ENCODE measurements around the gene HEATR1.

HEATR1 gene

DNA sequence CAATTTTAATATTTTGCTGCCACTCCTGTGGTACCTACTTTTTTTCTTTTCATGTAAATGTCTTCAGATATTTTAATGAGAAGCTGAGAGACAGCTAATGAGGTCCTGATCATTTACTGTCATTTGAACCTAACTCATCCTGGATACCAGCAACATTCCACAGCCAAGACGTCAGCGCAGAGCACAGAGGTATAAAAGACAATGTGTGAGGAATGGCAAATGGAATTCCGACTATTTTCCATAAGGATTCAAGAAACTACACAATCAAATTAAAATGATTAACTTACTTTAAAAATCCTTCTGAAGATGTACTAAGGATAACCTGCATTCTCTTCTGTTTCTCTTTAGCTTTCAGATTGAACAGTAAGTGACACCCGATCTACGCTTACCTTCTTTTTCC is 38.8 kb downstream of the HEATR1 start:
- no peak overlapping the region for H3K4me3 ChIP-seq (ENCODE audit: control insufficient read depth, low read depth, low read length)
- no peak for DNase-seq (ENCODE audit: low read depth)
- TF ChIP-seq, protein P1, sequence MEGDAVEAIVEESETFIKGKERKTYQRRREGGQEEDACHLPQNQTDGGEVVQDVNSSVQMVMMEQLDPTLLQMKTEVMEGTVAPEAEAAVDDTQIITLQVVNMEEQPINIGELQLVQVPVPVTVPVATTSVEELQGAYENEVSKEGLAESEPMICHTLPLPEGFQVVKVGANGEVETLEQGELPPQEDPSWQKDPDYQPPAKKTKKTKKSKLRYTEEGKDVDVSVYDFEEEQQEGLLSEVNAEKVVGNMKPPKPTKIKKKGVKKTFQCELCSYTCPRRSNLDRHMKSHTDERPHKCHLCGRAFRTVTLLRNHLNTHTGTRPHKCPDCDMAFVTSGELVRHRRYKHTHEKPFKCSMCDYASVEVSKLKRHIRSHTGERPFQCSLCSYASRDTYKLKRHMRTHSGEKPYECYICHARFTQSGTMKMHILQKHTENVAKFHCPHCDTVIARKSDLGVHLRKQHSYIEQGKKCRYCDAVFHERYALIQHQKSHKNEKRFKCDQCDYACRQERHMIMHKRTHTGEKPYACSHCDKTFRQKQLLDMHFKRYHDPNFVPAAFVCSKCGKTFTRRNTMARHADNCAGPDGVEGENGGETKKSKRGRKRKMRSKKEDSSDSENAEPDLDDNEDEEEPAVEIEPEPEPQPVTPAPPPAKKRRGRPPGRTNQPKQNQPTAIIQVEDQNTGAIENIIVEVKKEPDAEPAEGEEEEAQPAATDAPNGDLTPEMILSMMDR (IDR thresholded peaks at IDR 0.05; ENCODE audit: control insufficient read depth, insufficient read depth, low read depth, low read length, missing control alignments), result no peak

DNA sequence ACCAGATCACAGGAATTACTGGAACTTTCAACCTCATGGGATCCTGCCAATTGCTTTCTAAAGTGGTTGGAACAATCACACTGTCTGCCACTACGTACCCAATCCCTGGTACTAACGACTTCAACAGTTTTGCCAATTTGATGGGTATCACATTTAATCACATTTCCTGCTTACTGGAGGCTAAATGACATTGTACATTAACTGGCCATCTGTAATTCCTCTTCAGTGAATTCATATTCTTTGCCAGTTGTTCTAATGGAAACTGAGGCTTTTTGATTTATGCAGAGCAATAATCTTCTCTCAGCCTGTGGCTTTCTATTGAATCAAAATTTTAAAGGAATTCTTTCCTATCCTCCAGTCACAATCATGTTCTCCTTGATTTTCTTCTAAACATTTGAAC is 42.3 kb downstream of the HEATR1 start:
- H3K4me3 ChIP-seq (ENCODE audit: control insufficient read depth, low read depth, low read length), result no peak overlapping the region
- TF ChIP-seq, protein P1 (IDR thresholded peaks at IDR 0.05; ENCODE audit: control insufficient read depth, insufficient read depth, low read depth, low read length, missing control alignments), result no peak
- DNase-seq (ENCODE audit: low read depth), result no peak

DNA sequence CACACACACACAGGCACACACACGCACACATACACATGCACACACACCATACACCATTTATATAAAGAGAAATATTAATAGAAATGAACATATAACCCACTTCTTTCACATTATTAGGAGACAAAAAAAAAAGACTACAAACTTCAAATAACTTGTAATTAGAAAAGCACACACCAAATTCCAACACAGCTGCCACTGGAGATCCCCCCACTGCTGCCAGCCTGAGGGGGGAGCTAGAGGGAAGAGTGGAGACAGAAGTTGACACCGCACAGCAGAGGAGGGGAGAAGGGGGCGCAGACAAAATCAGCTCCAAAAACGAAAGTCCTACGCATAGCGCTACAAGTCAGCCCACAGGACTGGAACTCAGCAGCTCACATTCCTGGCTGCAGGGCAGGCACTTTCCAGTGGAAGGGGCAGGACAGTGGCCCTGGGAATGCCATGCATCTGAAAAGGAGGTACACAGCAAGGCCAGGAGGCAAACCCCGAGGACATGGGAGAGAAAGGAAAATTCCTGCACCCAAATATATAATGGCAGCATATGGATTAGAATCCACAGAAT is 44.0 kb downstream of the HEATR1 start:
- TF ChIP-seq, protein P1 (IDR thresholded peaks at IDR 0.05; ENCODE audit: control insufficient read depth, insufficient read depth, low read depth, low read length, missing control alignments), result no peak
- DNase-seq (ENCODE audit: low read depth), result no peak
- H3K4me3 ChIP-seq (ENCODE audit: control insufficient read depth, low read depth, low read length), result no peak overlapping the region

DNA sequence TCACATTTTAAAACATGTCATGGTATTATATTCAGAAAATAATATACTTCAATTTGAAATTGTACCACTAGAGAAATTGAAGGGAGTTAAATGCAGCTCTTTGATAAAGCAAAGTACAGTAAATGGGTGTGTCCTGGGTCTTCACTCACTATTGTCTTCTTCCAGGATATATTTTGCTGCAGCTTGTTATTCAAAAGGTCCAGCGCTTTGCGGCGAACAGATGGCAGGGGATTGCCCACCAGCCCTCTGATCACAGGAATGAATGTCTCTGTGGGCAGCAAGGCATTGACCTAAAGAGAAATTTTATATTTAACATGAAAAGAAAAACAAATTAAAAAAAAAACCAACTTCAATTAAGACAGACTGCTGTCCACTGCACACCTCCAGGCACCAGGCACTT is 45.5 kb downstream of the HEATR1 start:
- no peak for DNase-seq (ENCODE audit: low read depth)
- TF ChIP-seq, protein P1 (IDR thresholded peaks at IDR 0.05; ENCODE audit: control insufficient read depth, insufficient read depth, low read depth, low read length, missing control alignments), result no peak
- H3K4me3 ChIP-seq (ENCODE audit: control insufficient read depth, low read depth, low read length), result no peak overlapping the region

DNA sequence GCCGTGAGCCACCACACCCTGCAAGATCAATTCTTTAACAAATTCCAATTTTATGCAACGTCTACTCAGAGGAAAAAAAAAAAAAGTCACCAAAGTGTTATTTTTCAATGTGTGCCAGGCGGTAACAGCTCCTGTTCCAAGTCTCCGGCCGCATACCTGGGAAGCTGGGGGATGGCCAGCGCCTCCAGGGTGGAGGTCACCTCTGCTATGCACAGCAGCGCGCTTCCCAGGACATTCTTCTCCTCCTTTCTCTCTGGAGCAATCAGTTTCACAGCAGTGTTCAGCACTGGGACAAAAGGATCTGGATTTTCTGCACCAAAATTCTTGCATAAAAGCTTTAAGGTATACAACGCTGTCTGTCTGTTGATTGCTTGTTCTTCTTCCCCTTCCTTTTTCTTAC is 46.2 kb downstream of the HEATR1 start:
- TF ChIP-seq, protein P1 (IDR thresholded peaks at IDR 0.05; ENCODE audit: control insufficient read depth, insufficient read depth, low read depth, low read length, missing control alignments), result no peak
- no peak for DNase-seq (ENCODE audit: low read depth)
- no peak overlapping the region for H3K4me3 ChIP-seq (ENCODE audit: control insufficient read depth, low read depth, low read length)

DNA sequence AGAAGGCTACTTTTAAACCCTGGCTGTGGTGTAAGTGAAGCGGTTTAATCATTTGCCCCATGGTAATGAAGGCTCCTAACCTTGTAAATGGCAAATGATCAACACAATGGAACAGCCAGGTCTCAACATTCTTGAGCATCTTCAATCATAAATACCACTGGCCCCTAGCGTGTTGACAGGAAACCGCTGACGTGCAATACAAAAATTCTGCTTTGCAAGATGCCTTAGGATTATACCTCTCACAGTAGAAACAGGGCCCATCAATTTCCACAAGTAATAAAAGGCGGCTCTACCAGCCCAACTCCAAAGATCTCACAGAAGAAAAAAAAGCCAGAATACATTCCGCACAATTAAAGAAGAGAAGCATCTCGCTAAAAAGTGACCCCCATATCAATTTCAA is 47.7 kb downstream of the HEATR1 start:
- DNase-seq (ENCODE audit: low read depth), result no peak
- no peak overlapping the region for H3K4me3 ChIP-seq (ENCODE audit: control insufficient read depth, low read depth, low read length)
- TF ChIP-seq, protein P1 (IDR thresholded peaks at IDR 0.05; ENCODE audit: control insufficient read depth, insufficient read depth, low read depth, low read length, missing control alignments), result no peak

DNA sequence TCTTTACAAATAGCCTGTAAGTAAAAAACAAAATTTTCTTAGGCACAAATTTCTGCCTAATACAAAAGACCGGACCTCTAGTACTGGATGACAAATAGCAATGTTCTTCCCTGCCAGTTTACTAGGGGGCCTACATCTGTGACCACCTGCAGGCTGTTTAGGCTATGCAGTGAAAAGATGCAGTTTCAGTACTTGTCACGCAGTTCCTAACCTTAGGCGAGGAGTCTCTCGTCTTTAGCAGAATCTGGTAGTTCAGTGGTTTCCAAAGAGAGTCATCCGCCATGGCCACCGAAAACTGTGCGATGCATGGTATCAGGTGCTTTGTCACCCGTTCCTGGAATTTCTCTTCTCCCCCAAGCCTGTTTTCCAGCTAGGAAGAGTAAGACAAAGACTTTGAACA is 50.9 kb downstream of the HEATR1 start:
- no peak for DNase-seq (ENCODE audit: low read depth)
- no peak overlapping the region for H3K4me3 ChIP-seq (ENCODE audit: control insufficient read depth, low read depth, low read length)
- TF ChIP-seq, protein P1 (IDR thresholded peaks at IDR 0.05; ENCODE audit: control insufficient read depth, insufficient read depth, low read depth, low read length, missing control alignments), result no peak

Measured in AG09309 (cell line).